GM12878 (cell line): ENCODE results near the gene MYO9B.

ENCODE experiments used
- ATF2 ChIP-seq: IDR thresholded peaks from 2 replicates; pipeline ENCODE4 v1.6.1; 2012; ENCODE audit warnings: low read length, inconsistent platforms
- BCLAF1 ChIP-seq: fragments of 450-650 bp; IDR thresholded peaks from 2 replicates; pipeline ENCODE4 v1.6.1; 2017; ENCODE audit warnings: antibody characterized with exemption, mild to moderate bottlenecking, moderate library complexity
- CTCF ChIP-seq, 3 experiments: IDR thresholded peaks in 2 of 3; conservative IDR thresholded peaks in 1 of 3; 2 replicates each; pipeline ENCODE4 v1.5.1; 2011; ENCODE audit warnings: low read depth in 3 of 3, low read length in 3 of 3, mild to moderate bottlenecking in 3 of 3, control low read depth in 2 of 3, moderate library complexity in 2 of 3, inconsistent platforms in 1 of 3, mixed read lengths in 1 of 3; ENCODE audit not compliant: control insufficient read depth in 2 of 3, insufficient read depth in 1 of 3; ENCODE audit errors: extremely low read depth in 1 of 3
- GABPA ChIP-seq: IDR thresholded peaks from 2 replicates; pipeline ENCODE4 v1.6.1; 2014; ENCODE audit warnings: antibody characterized with exemption, low read depth, mild to moderate bottlenecking, inconsistent platforms
- MYC ChIP-seq: IDR thresholded peaks from 2 replicates; pipeline ENCODE4 v1.6.1; 2011; ENCODE audit warnings: mild to moderate bottlenecking, low read length, moderate library complexity, inconsistent platforms; ENCODE audit not compliant: insufficient read depth, insufficient replicate concordance, insufficient read length, severe bottlenecking
- POLR2AphosphoS2 ChIP-seq: IDR thresholded peaks from 2 replicates; pipeline ENCODE4 v1.6.1; 2011; ENCODE audit warnings: low read depth, mild to moderate bottlenecking, low read length, improper control_type of control experiment, moderate library complexity
- REST ChIP-seq: IDR thresholded peaks from 2 replicates; pipeline ENCODE4 v1.6.1; 2012; ENCODE audit warnings: mild to moderate bottlenecking, low read depth, low read length

GRCh38 chr19:17037184-17037583, 38.4 kb upstream of the MYO9B start:
- TF ChIP-seq POLR2AphosphoS2 (no peak), CTCF (IDR thresholded peaks at IDR 0.05 in 2 of 3, conservative IDR thresholded peaks at IDR 0.05 in 1 of 3; ENCODE audit: control insufficient read depth in 2 of 3, extremely low read depth in 1 of 3, insufficient read depth in 1 of 3, low read depth in 3 of 3, low read length in 3 of 3) (no peak), BCLAF1 (no peak), ATF2 (no peak), GABPA (no peak), REST (no peak), MYC (no peak)
